GM23338 (cell line): ENCODE data around the gene NINJ1. TPM values are rescaled to one million over a fixed set of nuclear protein-coding genes. Genes with fewer than 3 reads are reported as not detected.

Experiments
- ATAC-seq: fragments of 200-7000 bp; cut with Tn5 transposase; 3 replicates; pipeline ENCODE4 v1.9.1; 2020
- DNase-seq: peaks from one replicate; pipeline ENCODE4 v3.0.0-alpha.2; 2015; ENCODE audit warnings: low spot score
- H2AFZ ChIP-seq: fragments of 200-600 bp; sonication (generic); 2 replicates; pipeline ENCODE4 v1.8.0; 2016; ENCODE audit warnings: antibody characterized with exemption, mild to moderate bottlenecking, moderate library complexity
- H3F3A ChIP-seq: fragments of 200-600 bp; sonication (generic); replicated peaks from 2 replicates; pipeline ENCODE4 v1.8.0; 2017; ENCODE audit warnings: antibody characterized with exemption, mixed run types, low read depth
- H3K27ac ChIP-seq: fragments of 200-600 bp; sonication (generic); 2 replicates; pipeline ENCODE4 v1.6.1; 2016; ENCODE audit warnings: low read depth
- H3K27me3 ChIP-seq: fragments of 200-600 bp; sonication (generic); 2 replicates; pipeline ENCODE4 v1.8.0; 2016; ENCODE audit warnings: mild to moderate bottlenecking, mixed run types, moderate library complexity; ENCODE audit not compliant: insufficient read depth
- H3K36me3 ChIP-seq: fragments of 200-600 bp; sonication (generic); 2 replicates; pipeline ENCODE4 v1.8.0; 2016; ENCODE audit warnings: mild to moderate bottlenecking; ENCODE audit not compliant: insufficient read depth
- H3K4me1 ChIP-seq: fragments of 200-600 bp; sonication (generic); 2 replicates; pipeline ENCODE4 v1.8.0; 2016; ENCODE audit warnings: mild to moderate bottlenecking, moderate library complexity; ENCODE audit not compliant: insufficient read depth
- H3K4me2 ChIP-seq: fragments of 200-600 bp; sonication (generic); 2 replicates; pipeline ENCODE4 v1.7.1; 2017; ENCODE audit warnings: mixed run types
- H3K4me3 ChIP-seq: fragments of 200-600 bp; sonication (generic); 2 replicates; pipeline ENCODE4 v1.6.1; 2016; ENCODE audit warnings: mixed run types
- H3K79me2 ChIP-seq: fragments of 200-600 bp; sonication (generic); replicated peaks from 2 replicates; pipeline ENCODE4 v1.8.0; 2017; ENCODE audit warnings: mild to moderate bottlenecking; ENCODE audit not compliant: insufficient read depth
- H3K9me2 ChIP-seq: fragments of 200-600 bp; sonication (generic); 2 replicates; pipeline ENCODE4 v1.8.0; 2017; ENCODE audit not compliant: insufficient read depth
- H4K20me1 ChIP-seq: fragments of 200-600 bp; sonication (generic); replicated peaks from 2 replicates; pipeline ENCODE4 v1.8.0; 2017; ENCODE audit warnings: mild to moderate bottlenecking; ENCODE audit not compliant: insufficient read depth
- H3K27ac Mint-ChIP-seq: 2 replicates; pipeline ENCODE4 v1.8.0; 2020; ENCODE audit warnings: inconsistent platforms, mild to moderate bottlenecking, moderate library complexity, mixed read lengths
- H3K27me3 Mint-ChIP-seq: 3 replicates; pipeline ENCODE4 v1.8.0; 2022; ENCODE audit warnings: low read depth, mild to moderate bottlenecking, moderate library complexity, mixed read lengths, inconsistent platforms; ENCODE audit not compliant: insufficient read depth, poor library complexity
- H3K36me3 Mint-ChIP-seq: 3 replicates; pipeline ENCODE4 v1.8.0; 2021; ENCODE audit warnings: low read depth, mild to moderate bottlenecking, inconsistent platforms, moderate library complexity, mixed read lengths
- H3K4me1 Mint-ChIP-seq: 3 replicates; pipeline ENCODE4 v1.8.0; 2020; ENCODE audit warnings: mild to moderate bottlenecking, inconsistent platforms, mixed read lengths
- H3K4me3 Mint-ChIP-seq: 3 replicates; pipeline ENCODE4 v1.8.0; 2021; ENCODE audit warnings: moderate library complexity, mild to moderate bottlenecking, inconsistent platforms, mixed read lengths
- H3K9me3 Mint-ChIP-seq: 3 replicates; pipeline ENCODE4 v1.8.0; 2020; ENCODE audit warnings: moderate library complexity, mild to moderate bottlenecking, inconsistent platforms, mixed read lengths
- CREB1 ChIP-seq: fragments of 250-450 bp; sonication (Bioruptor Pico); IDR thresholded peaks from 2 replicates; pipeline ENCODE4 v1.5.0; 2020; ENCODE audit warnings: low read depth, mild to moderate bottlenecking, moderate library complexity
- CTCF ChIP-seq, 2 experiments: fragments of 200-600 bp in 1 of 2; sonication (generic) in 1 of 2; conservative IDR thresholded peaks; 2 replicates each; pipeline versions ENCODE4 v1.5.1 to v1.6.1; 2016 to 2017; ENCODE audit warnings: antibody characterized with exemption in 2 of 2, low read depth in 2 of 2, mild to moderate bottlenecking in 2 of 2, moderate library complexity in 1 of 2
- ETS1 ChIP-seq: IDR thresholded peaks from 2 replicates; pipeline ENCODE4 v1.6.1; 2016; ENCODE audit warnings: antibody characterized with exemption
- EZH2 ChIP-seq: fragments of 200-600 bp; sonication (generic); IDR thresholded peaks from one replicate; pipeline ENCODE4 v1.8.0; 2017; ENCODE audit warnings: antibody characterized with exemption, mild to moderate bottlenecking, low read depth; ENCODE audit not compliant: unreplicated experiment
- EZH2phosphoT487 ChIP-seq: fragments of 200-600 bp; sonication (generic); IDR thresholded peaks from one replicate; pipeline ENCODE4 v1.8.1; 2018; ENCODE audit warnings: antibody characterized with exemption; ENCODE audit not compliant: unreplicated experiment
- JUNB ChIP-seq: IDR thresholded peaks from one replicate; pipeline ENCODE4 v1.6.1; 2016; ENCODE audit warnings: antibody characterized with exemption; ENCODE audit not compliant: unreplicated experiment
- NANOG ChIP-seq: IDR thresholded peaks from 2 replicates; pipeline ENCODE4 v1.6.1; 2016; ENCODE audit warnings: antibody characterized with exemption, borderline replicate concordance
- POLR2AphosphoS5 ChIP-seq: IDR thresholded peaks from 2 replicates; pipeline ENCODE4 v1.6.1; 2016; ENCODE audit warnings: antibody characterized with exemption, low read depth
- STAT1 ChIP-seq: IDR thresholded peaks from one replicate; pipeline ENCODE4 v1.6.1; 2016; ENCODE audit warnings: antibody characterized with exemption; ENCODE audit not compliant: unreplicated experiment
- ZNF114 ChIP-seq: fragments of 250-450 bp; sonication (Bioruptor Pico); IDR thresholded peaks from 2 replicates; pipeline ENCODE4 v1.5.0; 2020; ENCODE audit warnings: mild to moderate bottlenecking, moderate library complexity
- ZNF331 ChIP-seq: fragments of 250-450 bp; sonication (Bioruptor Pico); IDR thresholded peaks from 2 replicates; pipeline ENCODE4 v1.5.0; 2020; ENCODE audit warnings: low read depth, mild to moderate bottlenecking, moderate library complexity
- polyA plus RNA-seq: library from polyadenylated mRNA; unstranded; fragments of >200 nt; fragmentation: Nextera tagmentation; extraction: Ambion mirVana; gene quantifications from 2 replicates; pipeline ENCODE4 v1.2.1, GENCODE V29; 2016
- total RNA-seq: library from RNA; depleted of rRNA; stranded (reverse); fragments of >200 nt; shearing (Covaris generic); gene quantifications from 2 replicates; pipeline ENCODE4 v1.2.3, GENCODE V29; 2014
- TF ChIP-seq, protein P1 (sequence below): fragments of 250-450 bp; sonication (Bioruptor Pico); IDR thresholded peaks from 2 replicates; pipeline ENCODE4 v1.5.0; 2020; ENCODE audit warnings: mild to moderate bottlenecking, moderate library complexity
- TF ChIP-seq, protein P2 (sequence below): IDR thresholded peaks from one replicate; pipeline ENCODE4 v1.6.1; 2018; ENCODE audit warnings: antibody characterized with exemption; ENCODE audit not compliant: unreplicated experiment

NINJ1 gene
- total and polyA plus RNA-seq, 2 experiments from 2014 or later, result 36.3 to 39.7 TPM

- Mint-ChIP-seq H3K27me3 (peaks cover 7% of the 10 kb centered on the region), H3K36me3 (peaks cover 5% of the 10 kb centered on the region; the same call in 2 of the 3 replicates), H3K9me3 (no peaks in the 10 kb centered on the region), H3K4me1 (peaks cover 37% of the 10 kb centered on the region), H3K4me3 (no peak overlapping the region), H3K27ac (no peak overlapping the region)
- Histone ChIP-seq H2AFZ (no peak overlapping the region), H4K20me1 (0 out of 2 replicates have a peak, but pooled peaks cover 8% of the 10 kb centered on the region), H3K4me2 (no peak overlapping the region), H3K4me3 (no peak overlapping the region), H3K27ac (no peak overlapping the region), H3F3A (no peaks in the 10 kb centered on the region), H3K9me2 (no peaks in the 10 kb centered on the region), H3K36me3 (no peaks in the 10 kb centered on the region), H3K79me2 (0 out of 2 replicates have a peak, but pooled peaks cover 6% of the 10 kb centered on the region), H3K4me1 (peaks cover 16% of the 10 kb centered on the region), H3K27me3 (no peaks in the 10 kb centered on the region)
- no peak for TF ChIP-seq POLR2AphosphoS5
- TF ChIP-seq, protein P1, sequence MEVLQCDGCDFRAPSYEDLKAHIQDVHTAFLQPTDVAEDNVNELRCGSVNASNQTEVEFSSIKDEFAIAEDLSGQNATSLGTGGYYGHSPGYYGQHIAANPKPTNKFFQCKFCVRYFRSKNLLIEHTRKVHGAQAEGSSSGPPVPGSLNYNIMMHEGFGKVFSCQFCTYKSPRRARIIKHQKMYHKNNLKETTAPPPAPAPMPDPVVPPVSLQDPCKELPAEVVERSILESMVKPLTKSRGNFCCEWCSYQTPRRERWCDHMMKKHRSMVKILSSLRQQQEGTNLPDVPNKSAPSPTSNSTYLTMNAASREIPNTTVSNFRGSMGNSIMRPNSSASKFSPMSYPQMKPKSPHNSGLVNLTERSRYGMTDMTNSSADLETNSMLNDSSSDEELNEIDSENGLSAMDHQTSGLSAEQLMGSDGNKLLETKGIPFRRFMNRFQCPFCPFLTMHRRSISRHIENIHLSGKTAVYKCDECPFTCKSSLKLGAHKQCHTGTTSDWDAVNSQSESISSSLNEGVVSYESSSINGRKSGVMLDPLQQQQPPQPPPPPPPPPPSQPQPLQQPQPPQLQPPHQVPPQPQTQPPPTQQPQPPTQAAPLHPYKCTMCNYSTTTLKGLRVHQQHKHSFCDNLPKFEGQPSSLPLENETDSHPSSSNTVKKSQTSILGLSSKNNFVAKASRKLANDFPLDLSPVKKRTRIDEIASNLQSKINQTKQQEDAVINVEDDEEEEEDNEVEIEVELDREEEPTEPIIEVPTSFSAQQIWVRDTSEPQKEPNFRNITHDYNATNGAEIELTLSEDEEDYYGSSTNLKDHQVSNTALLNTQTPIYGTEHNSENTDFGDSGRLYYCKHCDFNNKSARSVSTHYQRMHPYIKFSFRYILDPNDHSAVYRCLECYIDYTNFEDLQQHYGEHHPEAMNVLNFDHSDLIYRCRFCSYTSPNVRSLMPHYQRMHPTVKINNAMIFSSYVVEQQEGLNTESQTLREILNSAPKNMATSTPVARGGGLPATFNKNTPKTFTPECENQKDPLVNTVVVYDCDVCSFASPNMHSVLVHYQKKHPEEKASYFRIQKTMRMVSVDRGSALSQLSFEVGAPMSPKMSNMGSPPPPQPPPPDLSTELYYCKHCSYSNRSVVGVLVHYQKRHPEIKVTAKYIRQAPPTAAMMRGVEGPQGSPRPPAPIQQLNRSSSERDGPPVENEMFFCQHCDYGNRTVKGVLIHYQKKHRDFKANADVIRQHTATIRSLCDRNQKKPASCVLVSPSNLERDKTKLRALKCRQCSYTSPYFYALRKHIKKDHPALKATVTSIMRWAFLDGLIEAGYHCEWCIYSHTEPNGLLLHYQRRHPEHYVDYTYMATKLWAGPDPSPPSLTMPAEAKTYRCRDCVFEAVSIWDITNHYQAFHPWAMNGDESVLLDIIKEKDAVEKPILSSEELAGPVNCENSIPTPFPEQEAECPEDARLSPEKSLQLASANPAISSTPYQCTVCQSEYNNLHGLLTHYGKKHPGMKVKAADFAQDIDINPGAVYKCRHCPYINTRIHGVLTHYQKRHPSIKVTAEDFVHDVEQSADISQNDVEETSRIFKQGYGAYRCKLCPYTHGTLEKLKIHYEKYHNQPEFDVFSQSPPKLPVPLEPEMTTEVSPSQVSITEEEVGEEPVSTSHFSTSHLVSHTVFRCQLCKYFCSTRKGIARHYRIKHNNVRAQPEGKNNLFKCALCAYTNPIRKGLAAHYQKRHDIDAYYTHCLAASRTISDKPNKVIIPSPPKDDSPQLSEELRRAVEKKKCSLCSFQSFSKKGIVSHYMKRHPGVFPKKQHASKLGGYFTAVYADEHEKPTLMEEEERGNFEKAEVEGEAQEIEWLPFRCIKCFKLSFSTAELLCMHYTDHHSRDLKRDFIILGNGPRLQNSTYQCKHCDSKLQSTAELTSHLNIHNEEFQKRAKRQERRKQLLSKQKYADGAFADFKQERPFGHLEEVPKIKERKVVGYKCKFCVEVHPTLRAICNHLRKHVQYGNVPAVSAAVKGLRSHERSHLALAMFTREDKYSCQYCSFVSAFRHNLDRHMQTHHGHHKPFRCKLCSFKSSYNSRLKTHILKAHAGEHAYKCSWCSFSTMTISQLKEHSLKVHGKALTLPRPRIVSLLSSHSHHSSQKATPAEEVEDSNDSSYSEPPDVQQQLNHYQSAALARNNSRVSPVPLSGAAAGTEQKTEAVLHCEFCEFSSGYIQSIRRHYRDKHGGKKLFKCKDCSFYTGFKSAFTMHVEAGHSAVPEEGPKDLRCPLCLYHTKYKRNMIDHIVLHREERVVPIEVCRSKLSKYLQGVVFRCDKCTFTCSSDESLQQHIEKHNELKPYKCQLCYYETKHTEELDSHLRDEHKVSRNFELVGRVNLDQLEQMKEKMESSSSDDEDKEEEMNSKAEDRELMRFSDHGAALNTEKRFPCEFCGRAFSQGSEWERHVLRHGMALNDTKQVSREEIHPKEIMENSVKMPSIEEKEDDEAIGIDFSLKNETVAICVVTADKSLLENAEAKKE, result no peak
- no peak for TF ChIP-seq EZH2
- TF ChIP-seq ZNF331 (CRISPR knock-in tag), result no peak
- no peak for TF ChIP-seq NANOG
- TF ChIP-seq CREB1 (CRISPR knock-in tag), result no peak
- TF ChIP-seq ETS1, result no peak
- no peak for TF ChIP-seq EZH2phosphoT487
- no peak for TF ChIP-seq STAT1
- TF ChIP-seq CTCF (conservative IDR thresholded peaks at IDR 0.05; ENCODE audit: low read depth in 2 of 2), result no peak
- TF ChIP-seq, protein P2, sequence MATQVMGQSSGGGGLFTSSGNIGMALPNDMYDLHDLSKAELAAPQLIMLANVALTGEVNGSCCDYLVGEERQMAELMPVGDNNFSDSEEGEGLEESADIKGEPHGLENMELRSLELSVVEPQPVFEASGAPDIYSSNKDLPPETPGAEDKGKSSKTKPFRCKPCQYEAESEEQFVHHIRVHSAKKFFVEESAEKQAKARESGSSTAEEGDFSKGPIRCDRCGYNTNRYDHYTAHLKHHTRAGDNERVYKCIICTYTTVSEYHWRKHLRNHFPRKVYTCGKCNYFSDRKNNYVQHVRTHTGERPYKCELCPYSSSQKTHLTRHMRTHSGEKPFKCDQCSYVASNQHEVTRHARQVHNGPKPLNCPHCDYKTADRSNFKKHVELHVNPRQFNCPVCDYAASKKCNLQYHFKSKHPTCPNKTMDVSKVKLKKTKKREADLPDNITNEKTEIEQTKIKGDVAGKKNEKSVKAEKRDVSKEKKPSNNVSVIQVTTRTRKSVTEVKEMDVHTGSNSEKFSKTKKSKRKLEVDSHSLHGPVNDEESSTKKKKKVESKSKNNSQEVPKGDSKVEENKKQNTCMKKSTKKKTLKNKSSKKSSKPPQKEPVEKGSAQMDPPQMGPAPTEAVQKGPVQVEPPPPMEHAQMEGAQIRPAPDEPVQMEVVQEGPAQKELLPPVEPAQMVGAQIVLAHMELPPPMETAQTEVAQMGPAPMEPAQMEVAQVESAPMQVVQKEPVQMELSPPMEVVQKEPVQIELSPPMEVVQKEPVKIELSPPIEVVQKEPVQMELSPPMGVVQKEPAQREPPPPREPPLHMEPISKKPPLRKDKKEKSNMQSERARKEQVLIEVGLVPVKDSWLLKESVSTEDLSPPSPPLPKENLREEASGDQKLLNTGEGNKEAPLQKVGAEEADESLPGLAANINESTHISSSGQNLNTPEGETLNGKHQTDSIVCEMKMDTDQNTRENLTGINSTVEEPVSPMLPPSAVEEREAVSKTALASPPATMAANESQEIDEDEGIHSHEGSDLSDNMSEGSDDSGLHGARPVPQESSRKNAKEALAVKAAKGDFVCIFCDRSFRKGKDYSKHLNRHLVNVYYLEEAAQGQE, result no peak
- no peak for TF ChIP-seq ZNF114 (CRISPR knock-in tag)
- no peak for TF ChIP-seq JUNB
- no peak for ATAC-seq
- no peak for DNase-seq
Measured at GRCh38 chr9:93128011-93128714, 5.9 kb downstream of the NINJ1 start.
